CD14-positive monocyte (primary cell): ENCODE measurements around the gene SNX1. TPM values are rescaled to one million over a fixed set of nuclear protein-coding genes. Genes with fewer than 3 reads are reported as not detected.
A peak's percentile ranks its signal among the peaks of the same experiment; 100 is the strongest.
"Not testable (repeated sequence)": the region's sequence is repeated elsewhere in the genome, so short reads cannot be mapped to it uniquely, and the experiment has no call there.

Source experiments
- DNase-seq, 3 donors: peaks; one replicate each; pipeline ENCODE4 v3.0.0-alpha.2; 2011 to 2022
- H2AFZ ChIP-seq: 2 replicates; pipeline ENCODE4 v1.6.0; 2012; ENCODE audit warnings: mild to moderate bottlenecking, low read depth, low read length, inconsistent platforms; ENCODE audit not compliant: insufficient read depth, poor library complexity, severe bottlenecking
- H3K27ac ChIP-seq, 2 donors: 1 replicate in 1 of 2; 2 replicates in 1 of 2; pipeline ENCODE4 v1.5.1; 2012 to 2013; ENCODE audit warnings: low read length in 2 of 2, control low read depth in 1 of 2, inconsistent platforms in 1 of 2, low read depth in 1 of 2, mild to moderate bottlenecking in 1 of 2
- H3K27me3 ChIP-seq, 2 donors: one replicate each; pipeline versions ENCODE4 v1.6.0 to v1.6.1; 2011 to 2013; ENCODE audit warnings: low read length in 2 of 2; ENCODE audit not compliant: control insufficient read depth in 2 of 2, insufficient read depth in 2 of 2
- H3K36me3 ChIP-seq, 2 donors: replicated peaks in 1 of 2; 1 replicate in 1 of 2; 2 replicates in 1 of 2; pipeline versions ENCODE4 v1.5.1 to v1.6.1; 2012 to 2013; ENCODE audit warnings: low read length in 2 of 2, control low read depth in 1 of 2, inconsistent platforms in 1 of 2, mild to moderate bottlenecking in 1 of 2; ENCODE audit not compliant: insufficient read depth in 2 of 2, control insufficient read depth in 1 of 2
- H3K4me1 ChIP-seq, 2 donors: 1 replicate in 1 of 2; 2 replicates in 1 of 2; pipeline versions ENCODE4 v1.5.1 to v1.6.1; 2012 to 2013; ENCODE audit warnings: low read length in 2 of 2, control low read depth in 1 of 2, inconsistent platforms in 1 of 2, mild to moderate bottlenecking in 1 of 2, moderate library complexity in 1 of 2; ENCODE audit not compliant: insufficient read depth in 2 of 2, control insufficient read depth in 1 of 2
- H3K4me2 ChIP-seq: replicated peaks from 2 replicates; pipeline ENCODE3; 2012; ENCODE audit warnings: low read length, moderate library complexity, mild to moderate bottlenecking; ENCODE audit not compliant: poor library complexity, severe bottlenecking; ENCODE audit errors: extremely low read depth
- H3K4me3 ChIP-seq, 3 experiments: fragments of 200-600 bp in 1 of 3; sonication (generic) in 1 of 3; replicated peaks in 1 of 3; 1 replicate in 2 of 3; 2 replicates in 1 of 3; pipeline ENCODE4 v1.5.1; 2011 to 2013; ENCODE audit warnings: low read length in 3 of 3, mild to moderate bottlenecking in 3 of 3, control low read depth in 2 of 3, low read depth in 2 of 3, inconsistent platforms in 1 of 3, moderate library complexity in 1 of 3
- H3K79me2 ChIP-seq: 2 replicates; pipeline ENCODE4 v1.6.0; 2012; ENCODE audit warnings: mild to moderate bottlenecking, control low read depth, inconsistent platforms, low read length, moderate library complexity; ENCODE audit not compliant: insufficient read depth
- H3K9ac ChIP-seq: 2 replicates; pipeline ENCODE4 v1.6.0; 2017; ENCODE audit warnings: low read length, mild to moderate bottlenecking; ENCODE audit not compliant: insufficient read depth, poor library complexity, severe bottlenecking
- H3K9me3 ChIP-seq, 2 donors: replicated peaks in 1 of 2; 1 replicate in 1 of 2; 2 replicates in 1 of 2; pipeline versions ENCODE4 v1.5.1 to v1.6.1; 2012 to 2013; ENCODE audit warnings: low read length in 2 of 2, control low read depth in 1 of 2; ENCODE audit not compliant: control insufficient read depth in 1 of 2, insufficient read depth in 1 of 2
- H4K20me1 ChIP-seq: 2 replicates; pipeline ENCODE4 v1.6.0; 2012; ENCODE audit warnings: mild to moderate bottlenecking, low read length, control low read depth, moderate library complexity; ENCODE audit not compliant: insufficient read depth
- H3K27ac Mint-ChIP-seq, 7 donors: one replicate each; pipeline ENCODE4 v1.8.0; 2020; ENCODE audit warnings: mild to moderate bottlenecking in 7 of 7, mixed read lengths in 7 of 7, moderate library complexity in 6 of 7, inconsistent platforms in 2 of 7
- H3K27me3 Mint-ChIP-seq, 3 donors: one replicate each; pipeline ENCODE4 v1.8.0; 2021 to 2022; ENCODE audit warnings: low read depth in 3 of 3, mild to moderate bottlenecking in 3 of 3, mixed read lengths in 3 of 3, moderate library complexity in 3 of 3, inconsistent platforms in 1 of 3
- H3K36me3 Mint-ChIP-seq, 2 donors: one replicate each; pipeline ENCODE4 v1.8.0; 2020; ENCODE audit warnings: mixed read lengths in 2 of 2, inconsistent platforms in 1 of 2, mild to moderate bottlenecking in 1 of 2
- H3K4me1 Mint-ChIP-seq: one replicate; pipeline ENCODE4 v1.8.0; 2020; ENCODE audit warnings: mild to moderate bottlenecking, mixed read lengths
- H3K4me3 Mint-ChIP-seq, 2 donors: one replicate each; pipeline ENCODE4 v1.8.0; 2020; ENCODE audit warnings: mild to moderate bottlenecking in 2 of 2, mixed read lengths in 2 of 2, moderate library complexity in 1 of 2
- H3K9me3 Mint-ChIP-seq, 7 donors: one replicate each; pipeline ENCODE4 v1.8.0; 2020 to 2022; ENCODE audit warnings: mixed read lengths in 7 of 7, mild to moderate bottlenecking in 6 of 7, moderate library complexity in 6 of 7, inconsistent platforms in 2 of 7
- WGBS: methylation state at CpG from one replicate; pipeline ENCODE4 v1.1.5; 2013; ENCODE audit warnings: missing lambda C conversion rate; ENCODE audit not compliant: insufficient coverage; 5-methylcytosine and 5-hydroxymethylcytosine counted together
- intact Hi-C, 2 donors: fragments of 100-400 bp; cut with micrococcal nuclease; formaldehyde crosslinking; loops; one replicate each; pipeline versions ENCODE4 v1.15.0 to v1.15.1; 2023
- polyA plus RNA-seq, 3 donors: library from polyadenylated mRNA; depleted of rRNA in 1 of 3; unstranded in 2 of 3; stranded (reverse) in 1 of 3; fragments of 300-500 nt in 2 of 3; fragments of >200 nt in 1 of 3; fragmentation: Illumina TruSeq in 2 of 3; gene quantifications; 1 replicate in 2 of 3; 2 replicates in 1 of 3; pipeline ENCODE4 v1.2.3, GENCODE V29; 2012 to 2021
- TF ChIP-seq, protein P1 (sequence below): fragments of 200-600 bp; IDR thresholded peaks from one replicate; pipeline ENCODE4 v1.8.0; 2022; ENCODE audit warnings: antibody characterized with exemption, mild to moderate bottlenecking

SNX1 gene
- polyA plus RNA-seq, 3 donors = 104 to 115 (median 115) TPM

DNA sequence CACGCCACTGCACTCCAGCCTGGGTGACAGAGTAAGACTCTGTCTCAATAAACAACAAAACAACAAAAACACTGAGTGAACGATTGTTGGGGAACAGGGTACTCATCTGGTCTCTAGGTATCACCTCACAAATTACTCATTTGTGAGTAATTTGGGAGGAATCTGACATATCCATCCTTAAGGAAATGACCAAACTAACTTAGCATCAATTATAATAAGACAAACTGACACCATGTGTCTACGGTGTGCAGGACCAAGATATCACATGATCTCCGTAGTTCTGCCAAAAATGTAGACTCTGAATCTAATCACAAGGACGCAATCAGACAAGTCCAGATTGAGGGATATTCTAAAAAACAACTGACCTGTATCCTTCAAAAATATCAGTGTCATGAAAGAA lies 37.5 kb upstream of the SNX1 start:
- peaks cover 15% of the 10 kb centered on the region for H3K4me1 Mint-ChIP-seq
- H3K27ac Mint-ChIP-seq = no peak overlapping the region
- DNase-seq = no peak
- intact Hi-C loops = no loop called here
- Histone ChIP-seq H3K36me3 (no peaks in the 10 kb centered on the region), H3K4me2 (no peak overlapping the region), H3K27ac (no peak overlapping the region), H3K9ac (no peak overlapping the region), H3K79me2 (no peaks in the 10 kb centered on the region), H3K9me3 (peaks cover 0 to 5% of the 10 kb centered on the region in 2 donors), H3K27me3 (no peaks in the 10 kb centered on the region), H2AFZ (no peak overlapping the region), H3K4me1 (peaks cover 8 to 9% of the 10 kb centered on the region in 2 donors), H4K20me1 (no peaks in the 10 kb centered on the region), H3K4me3 (no peak overlapping the region)
- no CpG with 5 or more reads among the region's 5 CpGs for WGBS
- H3K4me3 Mint-ChIP-seq = no peak overlapping the region
- peaks cover 0 to 3% (median 1%) of the 10 kb centered on the region in 3 donors for H3K27me3 Mint-ChIP-seq
- H3K9me3 Mint-ChIP-seq = peaks cover 0 to 12% (median 0%) of the 10 kb centered on the region in 7 donors
- TF ChIP-seq, protein P1, sequence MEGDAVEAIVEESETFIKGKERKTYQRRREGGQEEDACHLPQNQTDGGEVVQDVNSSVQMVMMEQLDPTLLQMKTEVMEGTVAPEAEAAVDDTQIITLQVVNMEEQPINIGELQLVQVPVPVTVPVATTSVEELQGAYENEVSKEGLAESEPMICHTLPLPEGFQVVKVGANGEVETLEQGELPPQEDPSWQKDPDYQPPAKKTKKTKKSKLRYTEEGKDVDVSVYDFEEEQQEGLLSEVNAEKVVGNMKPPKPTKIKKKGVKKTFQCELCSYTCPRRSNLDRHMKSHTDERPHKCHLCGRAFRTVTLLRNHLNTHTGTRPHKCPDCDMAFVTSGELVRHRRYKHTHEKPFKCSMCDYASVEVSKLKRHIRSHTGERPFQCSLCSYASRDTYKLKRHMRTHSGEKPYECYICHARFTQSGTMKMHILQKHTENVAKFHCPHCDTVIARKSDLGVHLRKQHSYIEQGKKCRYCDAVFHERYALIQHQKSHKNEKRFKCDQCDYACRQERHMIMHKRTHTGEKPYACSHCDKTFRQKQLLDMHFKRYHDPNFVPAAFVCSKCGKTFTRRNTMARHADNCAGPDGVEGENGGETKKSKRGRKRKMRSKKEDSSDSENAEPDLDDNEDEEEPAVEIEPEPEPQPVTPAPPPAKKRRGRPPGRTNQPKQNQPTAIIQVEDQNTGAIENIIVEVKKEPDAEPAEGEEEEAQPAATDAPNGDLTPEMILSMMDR = no peak
- no peaks in the 10 kb centered on the region for H3K36me3 Mint-ChIP-seq

DNA sequence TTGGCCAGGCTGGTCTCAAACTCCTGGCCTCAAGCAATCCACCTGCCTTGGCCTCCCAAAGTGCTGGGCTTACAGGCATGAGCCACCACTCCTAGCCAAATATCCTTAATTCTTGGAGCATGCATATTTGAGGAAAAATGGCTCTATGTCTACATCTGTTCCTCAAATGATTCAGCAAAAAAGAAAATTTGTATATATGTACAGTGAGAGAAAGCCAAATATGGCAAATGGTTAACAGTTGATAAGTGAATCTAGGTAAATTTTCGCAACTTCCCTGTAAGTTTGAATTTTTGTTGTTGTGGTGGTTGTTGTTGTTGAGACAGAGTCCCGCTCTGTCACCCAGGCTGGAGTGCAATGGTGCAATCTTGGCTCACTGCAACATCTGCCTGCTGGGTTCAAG lies 36.7 kb upstream of the SNX1 start:
- Mint-ChIP-seq H3K27ac (peak overlapping the region in 2 of 7 donors; percentile 19 to 68), H3K9me3 (peaks cover 0 to 12% (median 0%) of the 10 kb centered on the region in 7 donors)
- H3K9ac ChIP-seq, H3K79me2 ChIP-seq, H3K9me3 ChIP-seq, H3K27me3 ChIP-seq, H2AFZ ChIP-seq, H3K36me3 Mint-ChIP-seq, H3K4me3 ChIP-seq, H3K36me3 ChIP-seq, H4K20me1 ChIP-seq, H3K4me1 Mint-ChIP-seq, intact Hi-C loops, H3K27ac ChIP-seq, H3K4me3 Mint-ChIP-seq, H3K4me2 ChIP-seq, H3K4me1 ChIP-seq, H3K27me3 Mint-ChIP-seq: not testable (repeated sequence)
- WGBS = 30% methylated on average over 2 of the region's 2 CpGs
- peak in 1 of 3 donors; percentile 42 for DNase-seq
